SJCRH30 (cell line): Measurements from ENCODE around the gene DRAXIN. TPM values are rescaled to one million over a fixed set of nuclear protein-coding genes. Genes with fewer than 3 reads are reported as not detected.

Experiments used
- DNase-seq, 2 experiments: peaks; one replicate each; pipeline ENCODE4 v3.0.0-alpha.2; 2015 to 2020
- H3K27ac ChIP-seq: fragments of 250-450 bp; sonication (Bioruptor Pico); 2 replicates; pipeline ENCODE4 v1.5.1; 2020; ENCODE audit warnings: mild to moderate bottlenecking, moderate library complexity
- H3K27me3 ChIP-seq: fragments of 250-450 bp; sonication (Bioruptor Pico); 2 replicates; pipeline ENCODE4 v1.5.1; 2020; ENCODE audit warnings: mild to moderate bottlenecking, moderate library complexity
- H3K36me3 ChIP-seq: fragments of 250-450 bp; sonication (Bioruptor Pico); 2 replicates; pipeline ENCODE4 v1.5.1; 2020; ENCODE audit warnings: mild to moderate bottlenecking, moderate library complexity
- H3K4me1 ChIP-seq: fragments of 250-450 bp; sonication (Bioruptor Pico); 2 replicates; pipeline ENCODE4 v1.5.1; 2020; ENCODE audit warnings: mild to moderate bottlenecking, moderate library complexity
- H3K4me3 ChIP-seq: fragments of 250-450 bp; sonication (Bioruptor Pico); 2 replicates; pipeline ENCODE4 v1.5.1; 2020; ENCODE audit warnings: mild to moderate bottlenecking, moderate library complexity
- H3K9me3 ChIP-seq: fragments of 250-450 bp; sonication (Bioruptor Pico); replicated peaks from 2 replicates; pipeline ENCODE4 v1.5.1; 2020; ENCODE audit warnings: mild to moderate bottlenecking, moderate library complexity
- total RNA-seq: library from RNA; depleted of rRNA; stranded (reverse); fragments of >200 nt; shearing (Covaris generic); gene quantifications from 2 replicates; pipeline ENCODE4 v1.2.3, GENCODE V29; 2014

DRAXIN gene
- total RNA-seq, 1 experiment from 2014 or later = 8.0 TPM

- Histone ChIP-seq H3K27me3 (peaks cover 4% of the 10 kb centered on the region; the same call in 1 of the 2 replicates), H3K4me1 (no peaks in the 10 kb centered on the region), H3K27ac (no peak overlapping the region), H3K9me3 (no peaks in the 10 kb centered on the region), H3K4me3 (no peak overlapping the region), H3K36me3 (no peaks in the 10 kb centered on the region)
- no peak for DNase-seq
Measured at GRCh38 chr1:11759791-11760190, 68.3 kb downstream of the DRAXIN start.

GRCh38 chr1:11761285-11761684 lies 69.8 kb downstream of the DRAXIN start:
- H3K9me3 ChIP-seq = no peaks in the 10 kb centered on the region
- peaks cover 5% of the 10 kb centered on the region; the same call in 1 of the 2 replicates for H3K27me3 ChIP-seq
- no peaks in the 10 kb centered on the region for H3K36me3 ChIP-seq
- no peak overlapping the region for H3K4me3 ChIP-seq
- H3K27ac ChIP-seq = no peak overlapping the region
- no peak for DNase-seq
- H3K4me1 ChIP-seq = no peaks in the 10 kb centered on the region

GRCh38 chr1:11761988-11762406 lies 70.5 kb downstream of the DRAXIN start, which contains the start of gene C1orf167:
C1orf167 (plus strand) TSS chr1:11762193; CDS start chr1:11764401, 2,208 bp downstream.
- DNase-seq = no peak

GRCh38 chr1:11764115-11764514 lies 72.6 kb downstream of the DRAXIN start:
- no peaks in the 10 kb centered on the region for H3K36me3 ChIP-seq
- no peak overlapping the region for H3K27ac ChIP-seq
- H3K4me3 ChIP-seq = no peak overlapping the region
- no peaks in the 10 kb centered on the region for H3K4me1 ChIP-seq
- no peak for DNase-seq
- H3K27me3 ChIP-seq = peaks cover 17% of the 10 kb centered on the region; the same call in 1 of the 2 replicates
- no peaks in the 10 kb centered on the region for H3K9me3 ChIP-seq

More at GRCh38 chr1:11761988-11762406, 70.5 kb downstream of the DRAXIN start, which contains the start of gene C1orf167:
- Histone ChIP-seq H3K4me3 (no peak within 1 kb of the TSS), H3K27me3 (peaks cover 11% of the 10 kb centered on the region; the same call in 1 of the 2 replicates), H3K27ac (no peak within 1 kb of the TSS), H3K4me1 (no peaks in the 10 kb centered on the region), H3K36me3 (no peaks in the 10 kb centered on the region), H3K9me3 (no peaks in the 10 kb centered on the region)

- no peaks in the 10 kb centered on the region for H3K9me3 ChIP-seq
- H3K36me3 ChIP-seq = no peaks in the 10 kb centered on the region
- no peak for DNase-seq
- H3K4me3 ChIP-seq = no peak overlapping the region
- H3K27ac ChIP-seq = no peak overlapping the region
- H3K27me3 ChIP-seq = peaks cover 17% of the 10 kb centered on the region; the same call in 1 of the 2 replicates
- H3K4me1 ChIP-seq = no peaks in the 10 kb centered on the region
Measured at GRCh38 chr1:11764519-11764918, 73.0 kb downstream of the DRAXIN start.

- Histone ChIP-seq H3K4me3 (no peak overlapping the region), H3K9me3 (no peaks in the 10 kb centered on the region), H3K4me1 (no peaks in the 10 kb centered on the region), H3K27ac (no peak overlapping the region), H3K27me3 (peaks cover 17% of the 10 kb centered on the region; the same call in 1 of the 2 replicates), H3K36me3 (no peaks in the 10 kb centered on the region)
- no peak for DNase-seq
Measured at GRCh38 chr1:11765661-11766428, 74.3 kb downstream of the DRAXIN start.

GRCh38 chr1:11766429-11766776 lies 74.9 kb downstream of the DRAXIN start:
- Histone ChIP-seq H3K27me3 (peaks cover 14% of the 10 kb centered on the region; the same call in 1 of the 2 replicates), H3K4me3 (no peak overlapping the region), H3K36me3 (no peaks in the 10 kb centered on the region), H3K4me1 (no peaks in the 10 kb centered on the region), H3K27ac (no peak overlapping the region), H3K9me3 (no peaks in the 10 kb centered on the region)
- no peak for DNase-seq

GRCh38 chr1:11767922-11768704 lies 76.6 kb downstream of the DRAXIN start:
- Histone ChIP-seq H3K27me3 (peaks cover 14% of the 10 kb centered on the region; the same call in 1 of the 2 replicates), H3K9me3 (no peaks in the 10 kb centered on the region), H3K4me3 (no peak overlapping the region), H3K36me3 (no peaks in the 10 kb centered on the region), H3K4me1 (no peaks in the 10 kb centered on the region), H3K27ac (no peak overlapping the region)
- peak in 1 of 2 experiments; percentile 38 for DNase-seq

- no peak for DNase-seq
- Histone ChIP-seq H3K27ac (no peak overlapping the region), H3K4me3 (no peak overlapping the region), H3K4me1 (no peaks in the 10 kb centered on the region), H3K9me3 (no peaks in the 10 kb centered on the region), H3K36me3 (no peaks in the 10 kb centered on the region), H3K27me3 (peaks cover 14% of the 10 kb centered on the region; the same call in 1 of the 2 replicates)
Measured at GRCh38 chr1:11768821-11769220, 77.3 kb downstream of the DRAXIN start.

- H3K9me3 ChIP-seq = no peaks in the 10 kb centered on the region
- DNase-seq = no peak
- no peak overlapping the region for H3K27ac ChIP-seq
- H3K4me3 ChIP-seq = no peak overlapping the region
- no peaks in the 10 kb centered on the region for H3K4me1 ChIP-seq
- peaks cover 15% of the 10 kb centered on the region; the same call in 1 of the 2 replicates for H3K27me3 ChIP-seq
- no peaks in the 10 kb centered on the region for H3K36me3 ChIP-seq
Measured at GRCh38 chr1:11769274-11769673, 77.8 kb downstream of the DRAXIN start.

- Histone ChIP-seq H3K36me3 (no peaks in the 10 kb centered on the region), H3K9me3 (no peaks in the 10 kb centered on the region), H3K27me3 (peaks cover 23% of the 10 kb centered on the region; the same call in 1 of the 2 replicates), H3K27ac (no peak overlapping the region), H3K4me3 (no peak overlapping the region), H3K4me1 (no peaks in the 10 kb centered on the region)
- DNase-seq = no peak
Measured at GRCh38 chr1:11770011-11770410, 78.5 kb downstream of the DRAXIN start.

GRCh38 chr1:11771481-11772043 lies 80.1 kb downstream of the DRAXIN start:
- Histone ChIP-seq H3K4me3 (no peak overlapping the region), H3K27ac (no peak overlapping the region), H3K9me3 (no peaks in the 10 kb centered on the region), H3K27me3 (peaks cover 32% of the 10 kb centered on the region; the same call in 1 of the 2 replicates), H3K36me3 (no peaks in the 10 kb centered on the region), H3K4me1 (no peaks in the 10 kb centered on the region)
- DNase-seq = no peak

GRCh38 chr1:11772458-11772857 lies 80.9 kb downstream of the DRAXIN start:
- Histone ChIP-seq H3K27ac (no peak overlapping the region), H3K36me3 (no peaks in the 10 kb centered on the region), H3K9me3 (no peaks in the 10 kb centered on the region), H3K4me1 (no peaks in the 10 kb centered on the region), H3K27me3 (peaks cover 29% of the 10 kb centered on the region; the same call in 1 of the 2 replicates), H3K4me3 (no peak overlapping the region)
- no peak for DNase-seq

- Histone ChIP-seq H3K4me1 (no peaks in the 10 kb centered on the region), H3K27me3 (peaks cover 25% of the 10 kb centered on the region; the same call in 1 of the 2 replicates), H3K27ac (no peak overlapping the region), H3K36me3 (no peaks in the 10 kb centered on the region), H3K4me3 (no peak overlapping the region), H3K9me3 (no peaks in the 10 kb centered on the region)
- no peak for DNase-seq
Measured at GRCh38 chr1:11774753-11775152, 83.2 kb downstream of the DRAXIN start.
